Nephron (organoid): ENCODE results near the gene TBL1X.

Source experiments
- H3K27ac Mint-ChIP-seq, 3 experiments: 2 replicates each; pipeline ENCODE4 v1.8.0; 2020; ENCODE audit warnings: mixed read lengths in 3 of 3, mild to moderate bottlenecking in 2 of 3, moderate library complexity in 1 of 3
- H3K27me3 Mint-ChIP-seq: 2 replicates; pipeline ENCODE4 v1.8.0; 2021; ENCODE audit warnings: low read depth, mild to moderate bottlenecking, moderate library complexity, mixed read lengths
- H3K36me3 Mint-ChIP-seq: 2 replicates; pipeline ENCODE4 v1.8.0; 2020; ENCODE audit warnings: low read depth, mixed read lengths
- H3K4me1 Mint-ChIP-seq: 2 replicates; pipeline ENCODE4 v1.8.0; 2020; ENCODE audit warnings: mixed read lengths
- H3K4me3 Mint-ChIP-seq, 3 experiments: 2 replicates each; pipeline ENCODE4 v1.8.0; 2020; ENCODE audit warnings: mild to moderate bottlenecking in 3 of 3, mixed read lengths in 3 of 3, moderate library complexity in 2 of 3
- H3K9me3 Mint-ChIP-seq: 2 replicates; pipeline ENCODE4 v1.8.0; 2020; ENCODE audit warnings: mixed read lengths
- TF ChIP-seq, protein P1 (sequence below), 3 experiments: fragments of 200-600 bp; sonication (generic); IDR thresholded peaks; one replicate each; pipeline ENCODE4 v1.5.0; 2021; ENCODE audit warnings: antibody characterized with exemption in 3 of 3; ENCODE audit not compliant: unreplicated experiment in 3 of 3

Gene TBL1X

DNA sequence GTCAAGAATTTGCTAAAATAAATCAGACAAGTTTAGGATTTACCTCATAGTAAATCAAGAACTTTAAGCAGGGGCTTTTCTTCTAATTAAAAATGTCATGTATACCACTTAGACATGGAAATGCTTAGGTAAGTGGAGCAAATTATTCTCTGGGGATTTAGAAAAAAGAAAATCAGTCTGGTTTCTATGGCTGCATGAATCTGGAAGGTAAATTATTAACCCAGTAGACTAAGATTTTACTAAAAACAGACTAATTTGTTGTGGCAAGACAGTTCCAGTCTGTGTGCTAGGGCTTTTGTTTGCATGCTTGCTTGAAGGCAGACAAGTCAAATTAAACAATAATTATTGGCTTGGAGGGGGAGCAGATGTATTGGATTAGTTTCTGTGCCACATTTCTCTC lies 140.6 kb downstream of the TBL1X start:
- peaks cover 14% of the 10 kb centered on the region for H3K36me3 Mint-ChIP-seq
- no peak overlapping the region for H3K4me3 Mint-ChIP-seq
- H3K4me1 Mint-ChIP-seq: peaks cover 37% of the 10 kb centered on the region
- peaks cover 8% of the 10 kb centered on the region for H3K27me3 Mint-ChIP-seq
- H3K27ac Mint-ChIP-seq: peak overlapping the region; percentile 54 to 98 (median 96)
- peaks cover 2% of the 10 kb centered on the region for H3K9me3 Mint-ChIP-seq
- TF ChIP-seq, protein P1, sequence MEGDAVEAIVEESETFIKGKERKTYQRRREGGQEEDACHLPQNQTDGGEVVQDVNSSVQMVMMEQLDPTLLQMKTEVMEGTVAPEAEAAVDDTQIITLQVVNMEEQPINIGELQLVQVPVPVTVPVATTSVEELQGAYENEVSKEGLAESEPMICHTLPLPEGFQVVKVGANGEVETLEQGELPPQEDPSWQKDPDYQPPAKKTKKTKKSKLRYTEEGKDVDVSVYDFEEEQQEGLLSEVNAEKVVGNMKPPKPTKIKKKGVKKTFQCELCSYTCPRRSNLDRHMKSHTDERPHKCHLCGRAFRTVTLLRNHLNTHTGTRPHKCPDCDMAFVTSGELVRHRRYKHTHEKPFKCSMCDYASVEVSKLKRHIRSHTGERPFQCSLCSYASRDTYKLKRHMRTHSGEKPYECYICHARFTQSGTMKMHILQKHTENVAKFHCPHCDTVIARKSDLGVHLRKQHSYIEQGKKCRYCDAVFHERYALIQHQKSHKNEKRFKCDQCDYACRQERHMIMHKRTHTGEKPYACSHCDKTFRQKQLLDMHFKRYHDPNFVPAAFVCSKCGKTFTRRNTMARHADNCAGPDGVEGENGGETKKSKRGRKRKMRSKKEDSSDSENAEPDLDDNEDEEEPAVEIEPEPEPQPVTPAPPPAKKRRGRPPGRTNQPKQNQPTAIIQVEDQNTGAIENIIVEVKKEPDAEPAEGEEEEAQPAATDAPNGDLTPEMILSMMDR (IDR thresholded peaks at IDR 0.05; ENCODE audit: unreplicated experiment in 3 of 3): no peak

DNA sequence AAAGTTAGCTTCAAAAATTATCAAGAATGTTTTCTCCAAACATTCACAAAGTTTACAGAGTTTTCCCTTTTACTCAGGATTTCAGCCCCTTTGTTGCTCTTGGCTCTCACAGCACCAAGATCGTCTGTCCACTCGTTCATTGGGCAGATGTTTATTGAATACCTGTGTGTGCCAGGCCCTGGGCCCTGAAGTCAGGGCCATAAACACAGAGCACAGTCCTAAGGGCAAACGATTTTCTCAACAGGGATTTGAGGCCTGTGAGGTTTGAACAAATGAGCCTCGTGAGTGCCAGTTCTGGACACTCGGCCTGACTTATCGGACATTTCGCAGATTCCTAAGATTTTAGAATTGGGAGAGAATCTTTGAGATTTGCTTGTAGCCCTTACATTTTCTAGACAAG lies 142.1 kb downstream of the TBL1X start:
- H3K4me3 Mint-ChIP-seq: no peak overlapping the region
- TF ChIP-seq, protein P1 (IDR thresholded peaks at IDR 0.05; ENCODE audit: unreplicated experiment in 3 of 3): no peak
- H3K36me3 Mint-ChIP-seq: peaks cover 14% of the 10 kb centered on the region
- H3K4me1 Mint-ChIP-seq: peaks cover 52% of the 10 kb centered on the region
- H3K27ac Mint-ChIP-seq: peak overlapping the region; percentile 8 to 53 (median 38)
- H3K9me3 Mint-ChIP-seq: peaks cover 2% of the 10 kb centered on the region
- H3K27me3 Mint-ChIP-seq: peaks cover 8% of the 10 kb centered on the region

DNA sequence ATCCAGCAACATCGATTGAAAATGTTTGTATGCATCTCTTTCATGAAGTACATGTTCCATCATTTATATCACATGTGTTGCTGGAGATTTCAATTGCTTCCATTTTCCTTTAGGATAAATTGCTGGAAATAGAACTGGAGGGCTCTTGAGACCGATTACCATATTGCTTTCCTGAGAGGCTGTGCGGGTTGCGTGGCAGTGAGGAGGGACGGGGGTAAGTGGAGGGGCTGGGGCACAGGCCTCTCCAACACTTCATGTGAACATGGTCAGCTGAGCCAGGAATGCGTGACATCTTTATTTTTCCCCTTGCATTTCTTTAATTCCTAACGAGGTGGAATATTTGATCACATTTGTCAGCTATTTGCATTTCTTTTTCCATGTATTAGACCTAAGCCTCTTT lies 144.6 kb downstream of the TBL1X start:
- TF ChIP-seq, protein P1 (IDR thresholded peaks at IDR 0.05; ENCODE audit: unreplicated experiment in 3 of 3): no peak
- peak overlapping the region; percentile 26 to 56 (median 52) for H3K27ac Mint-ChIP-seq
- H3K4me1 Mint-ChIP-seq: peaks cover 48% of the 10 kb centered on the region
- peaks cover 5% of the 10 kb centered on the region for H3K36me3 Mint-ChIP-seq
- no peak overlapping the region for H3K4me3 Mint-ChIP-seq
- peaks cover 4% of the 10 kb centered on the region for H3K27me3 Mint-ChIP-seq
- no peaks in the 10 kb centered on the region for H3K9me3 Mint-ChIP-seq

DNA sequence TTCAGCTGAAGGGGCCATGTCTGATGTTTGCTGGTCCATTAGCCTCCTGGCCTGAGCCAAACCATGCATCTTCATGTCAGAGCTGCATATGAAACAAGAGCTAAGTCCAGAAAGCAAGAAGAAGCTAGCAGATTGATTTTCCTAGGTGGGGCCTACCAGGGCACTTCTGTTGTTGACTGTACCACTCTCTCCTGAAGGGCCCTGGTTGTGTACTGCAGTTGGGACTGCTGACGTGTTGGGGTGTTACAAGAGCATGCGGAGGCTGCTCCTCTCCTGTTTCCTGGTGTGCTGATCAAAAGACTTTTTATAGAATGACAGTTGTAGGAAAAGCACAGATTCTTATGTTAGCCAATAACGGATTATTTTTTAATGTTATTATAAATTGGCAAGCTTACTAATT lies 145.1 kb downstream of the TBL1X start:
- Mint-ChIP-seq H3K36me3 (peaks cover 4% of the 10 kb centered on the region), H3K9me3 (no peaks in the 10 kb centered on the region), H3K27ac (peak overlapping the region; percentile 35 to 72 (median 56)), H3K4me3 (no peak overlapping the region), H3K27me3 (peaks cover 3% of the 10 kb centered on the region), H3K4me1 (peaks cover 47% of the 10 kb centered on the region)
- TF ChIP-seq, protein P1 (IDR thresholded peaks at IDR 0.05; ENCODE audit: unreplicated experiment in 3 of 3): no peak

DNA sequence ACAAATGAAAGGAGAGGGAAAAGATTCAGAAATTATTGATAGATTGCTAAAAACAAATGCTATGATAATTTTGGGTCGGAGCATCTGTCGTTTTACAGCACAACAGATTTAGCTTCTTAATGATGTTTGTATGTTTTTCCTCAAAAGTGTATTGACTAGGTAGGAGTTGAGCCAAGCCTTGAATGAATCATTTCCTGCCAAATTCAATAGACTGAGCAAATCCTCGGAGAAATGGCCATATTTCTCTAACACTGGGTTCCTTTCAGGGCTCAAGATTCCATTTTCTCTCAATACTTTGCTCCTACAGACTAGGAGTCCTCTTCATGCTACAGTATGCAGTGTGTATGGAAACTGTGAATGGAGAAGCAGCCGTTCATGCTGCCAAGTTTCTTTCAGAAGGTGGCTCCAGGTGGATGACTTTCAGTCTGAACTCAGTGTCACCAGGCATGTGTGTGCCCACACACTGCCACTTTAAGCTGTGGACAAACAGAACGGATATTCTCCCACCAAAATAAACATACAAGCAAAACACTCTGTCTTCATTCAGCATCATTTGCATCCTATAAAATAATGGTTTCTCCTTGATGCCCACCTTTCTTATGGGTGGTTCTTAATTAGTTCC lies 146.0 kb downstream of the TBL1X start:
- Mint-ChIP-seq H3K9me3 (no peaks in the 10 kb centered on the region), H3K27ac (peak overlapping the region; percentile 22 to 56 (median 56)), H3K4me3 (no peak overlapping the region), H3K27me3 (peaks cover 3% of the 10 kb centered on the region), H3K4me1 (peaks cover 47% of the 10 kb centered on the region), H3K36me3 (peaks cover 4% of the 10 kb centered on the region)
- TF ChIP-seq, protein P1 (IDR thresholded peaks at IDR 0.05; ENCODE audit: unreplicated experiment in 3 of 3): no peak
